ENCODE results near the gene PVALEF. TPM values are rescaled to one million over a fixed set of nuclear protein-coding genes. Genes with fewer than 3 reads are reported as not detected.

PVALEF gene
- total RNA-seq, 1 experiment from 2014 or later, result not detected

DNA sequence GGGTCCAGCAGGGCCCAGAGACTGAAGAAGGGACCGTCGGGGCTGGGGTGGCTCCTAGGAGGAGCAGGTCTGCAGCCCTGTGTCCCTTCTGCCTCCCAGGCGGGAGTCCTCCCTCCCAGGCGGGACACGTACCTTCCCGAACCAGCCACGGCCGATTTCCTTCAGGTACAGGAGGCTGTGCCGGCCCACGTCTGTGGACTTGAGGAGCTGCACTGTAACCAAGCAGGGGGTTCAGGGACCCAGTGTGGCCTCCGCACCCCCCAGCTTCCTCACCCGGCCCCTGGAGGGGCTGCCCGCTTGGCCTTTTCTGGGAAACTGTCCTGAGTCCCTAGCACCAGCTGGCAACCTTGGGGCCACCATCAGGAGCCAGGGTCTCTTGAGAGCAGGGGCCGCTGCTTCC is 37.0 kb upstream of the PVALEF start:
- Histone ChIP-seq H3K79me1 (ENCODE audit: insufficient read depth, low read depth, low read length, poor library complexity, severe bottlenecking) (no peaks in the 10 kb centered on the region), H2BK120ac (ENCODE audit: low read depth, low read length, poor library complexity, severe bottlenecking) (no peak overlapping the region), H3K4me1 (ENCODE audit: insufficient read depth, low read length) (no peaks in the 10 kb centered on the region), H2AK5ac (ENCODE audit: insufficient read length, low read length) (no peak overlapping the region), H4K8ac (replicated peaks; ENCODE audit: insufficient read length, low read depth, low read length) (no peak overlapping the region), H2AFZ (ENCODE audit: low read length) (no peak overlapping the region), H2BK5ac (ENCODE audit: insufficient read length, low read length) (no peak overlapping the region), H3K14ac (ENCODE audit: insufficient read depth, low read length) (no peak overlapping the region), H3K4ac (ENCODE audit: low read depth, low read length) (no peak overlapping the region), H3K18ac (ENCODE audit: insufficient read length, low read depth, low read length) (no peak overlapping the region), H2BK12ac (ENCODE audit: insufficient read length, low read depth, low read length) (no peak overlapping the region), H3K27me3 (ENCODE audit: insufficient read depth, low read length) (no peaks in the 10 kb centered on the region), H3K4me2 (ENCODE audit: insufficient read depth, insufficient read length, low read length) (no peak overlapping the region), H3K27ac (ENCODE audit: insufficient read length, low read depth, low read length) (no peak overlapping the region), H4K91ac (ENCODE audit: insufficient read length, low read depth, low read length) (no peak overlapping the region), H2BK15ac (ENCODE audit: low read depth, low read length) (no peak overlapping the region), H4K5ac (ENCODE audit: insufficient read length, low read depth, low read length) (no peak overlapping the region), H3K56ac (ENCODE audit: insufficient read length, low read depth, low read length) (no peak overlapping the region), H2BK20ac (ENCODE audit: low read depth, low read length, poor library complexity, severe bottlenecking) (no peak overlapping the region), H3T11ph (ENCODE audit: low read length) (no peak overlapping the region), H3K23ac (ENCODE audit: insufficient read length, low read depth, low read length) (no peak overlapping the region), H3K9me3 (ENCODE audit: control insufficient read depth, low read depth, low read length) (no peaks in the 10 kb centered on the region), H3K23me2 (ENCODE audit: insufficient read length, low read depth, low read length, poor library complexity, severe bottlenecking) (no peaks in the 10 kb centered on the region), H4K20me1 (ENCODE audit: control insufficient read depth, insufficient read depth, insufficient read length) (no peaks in the 10 kb centered on the region), H3K9ac (ENCODE audit: extremely low read depth, insufficient read length, low read length) (no peak overlapping the region), H3K79me2 (ENCODE audit: insufficient read depth, low read length) (no peaks in the 10 kb centered on the region)
- TF ChIP-seq, protein P1, sequence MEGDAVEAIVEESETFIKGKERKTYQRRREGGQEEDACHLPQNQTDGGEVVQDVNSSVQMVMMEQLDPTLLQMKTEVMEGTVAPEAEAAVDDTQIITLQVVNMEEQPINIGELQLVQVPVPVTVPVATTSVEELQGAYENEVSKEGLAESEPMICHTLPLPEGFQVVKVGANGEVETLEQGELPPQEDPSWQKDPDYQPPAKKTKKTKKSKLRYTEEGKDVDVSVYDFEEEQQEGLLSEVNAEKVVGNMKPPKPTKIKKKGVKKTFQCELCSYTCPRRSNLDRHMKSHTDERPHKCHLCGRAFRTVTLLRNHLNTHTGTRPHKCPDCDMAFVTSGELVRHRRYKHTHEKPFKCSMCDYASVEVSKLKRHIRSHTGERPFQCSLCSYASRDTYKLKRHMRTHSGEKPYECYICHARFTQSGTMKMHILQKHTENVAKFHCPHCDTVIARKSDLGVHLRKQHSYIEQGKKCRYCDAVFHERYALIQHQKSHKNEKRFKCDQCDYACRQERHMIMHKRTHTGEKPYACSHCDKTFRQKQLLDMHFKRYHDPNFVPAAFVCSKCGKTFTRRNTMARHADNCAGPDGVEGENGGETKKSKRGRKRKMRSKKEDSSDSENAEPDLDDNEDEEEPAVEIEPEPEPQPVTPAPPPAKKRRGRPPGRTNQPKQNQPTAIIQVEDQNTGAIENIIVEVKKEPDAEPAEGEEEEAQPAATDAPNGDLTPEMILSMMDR (conservative IDR thresholded peaks at IDR 0.05), result no peak
- peaks cover 0 to 13% of the 10 kb centered on the region in 2 experiments; a peak in 2 of 4 replicates for H3K4me1 Mint-ChIP-seq
- DNase-seq, result no peak
- H3K27ac Mint-ChIP-seq, result no peak overlapping the region
- no peak overlapping the region for H3K4me3 Mint-ChIP-seq
- H3K9me3 Mint-ChIP-seq, result no peaks in the 10 kb centered on the region
- WGBS (ENCODE audit: extremely low coverage, insufficient read length, low lambda C conversion rate), result no CpG with 5 or more reads among the region's 14 CpGs
- H3K36me3 Mint-ChIP-seq (ENCODE audit: insufficient read depth in 1 of 3, low read depth in 3 of 3), result no peaks in the 10 kb centered on the region
- H3K27me3 Mint-ChIP-seq (ENCODE audit: low read depth), result no peaks in the 10 kb centered on the region

Data from H9 (cell line).